Neural cell (in vitro differentiated cells): ENCODE measurements around the gene DAZAP1. TPM values are rescaled to one million over a fixed set of nuclear protein-coding genes. Genes with fewer than 3 reads are reported as not detected.

ENCODE experiments used
- H2AFZ ChIP-seq: fragments of 200-600, 300-800 bp; sonication (generic), shearing (Covaris generic); 2 replicates; pipeline ENCODE4 v1.6.0; 2014; ENCODE audit warnings: low read depth, mild to moderate bottlenecking, antibody characterized with exemption, low read length, moderate library complexity
- H3F3A ChIP-seq: fragments of 200-600 bp; shearing (Covaris generic); 2 replicates; pipeline ENCODE4 v1.6.1; 2016; ENCODE audit warnings: mild to moderate bottlenecking, moderate library complexity, mixed read lengths, antibody characterized with exemption, low read length; ENCODE audit not compliant: insufficient read depth, poor library complexity, severe bottlenecking
- H3K27ac ChIP-seq: fragments of 200-600, 300-800 bp; sonication (generic), shearing (Covaris generic); 2 replicates; pipeline ENCODE4 v1.5.1; 2014; ENCODE audit warnings: mild to moderate bottlenecking, low read length, moderate library complexity
- H3K27me3 ChIP-seq: fragments of 300-800, 200-600 bp; sonication (generic), shearing (Covaris generic); 2 replicates; pipeline ENCODE4 v1.6.0; 2014; ENCODE audit warnings: mild to moderate bottlenecking, low read depth, low read length, moderate library complexity; ENCODE audit not compliant: insufficient read depth
- H3K36me3 ChIP-seq: fragments of 300-800, 200-600 bp; sonication (generic), shearing (Covaris generic); 2 replicates; pipeline ENCODE4 v1.5.1; 2014; ENCODE audit warnings: mild to moderate bottlenecking, antibody characterized with exemption, low read length, moderate library complexity; ENCODE audit not compliant: insufficient read depth
- H3K4me2 ChIP-seq: fragments of 300-800, 200-600 bp; sonication (generic), shearing (Covaris generic); 2 replicates; pipeline ENCODE4 v1.6.0; 2014; ENCODE audit warnings: mild to moderate bottlenecking, low read length
- H3K4me3 ChIP-seq: fragments of 300-800, 200-600 bp; sonication (generic), shearing (Covaris generic); 2 replicates; pipeline ENCODE4 v1.5.1; 2014; ENCODE audit warnings: mild to moderate bottlenecking, low read length, moderate library complexity
- H3K79me2 ChIP-seq: fragments of 200-600 bp; shearing (Covaris generic); replicated peaks from 2 replicates; pipeline ENCODE4 v1.6.0; 2014; ENCODE audit warnings: mild to moderate bottlenecking, low read length, moderate library complexity; ENCODE audit not compliant: insufficient read depth
- H3K9ac ChIP-seq: fragments of 300-800, 200-600 bp; sonication (generic), shearing (Covaris generic); 2 replicates; pipeline ENCODE4 v1.6.1; 2016; ENCODE audit warnings: mild to moderate bottlenecking, low read length, mixed read lengths
- H3K9me2 ChIP-seq: fragments of 200-600 bp; shearing (Covaris generic); 2 replicates; pipeline ENCODE4 v1.6.1; 2016; ENCODE audit warnings: mild to moderate bottlenecking, low read length, mixed read lengths; ENCODE audit not compliant: insufficient read depth
- H3K9me3 ChIP-seq: fragments of 200-600, 300-800 bp; sonication (generic), shearing (Covaris generic); 2 replicates; pipeline ENCODE4 v1.6.1; 2016; ENCODE audit warnings: mild to moderate bottlenecking, mixed run types, low read length, moderate library complexity, mixed read lengths
- H4K20me1 ChIP-seq: fragments of 200-600 bp; shearing (Covaris generic); 2 replicates; pipeline ENCODE4 v1.6.1; 2016; ENCODE audit warnings: mild to moderate bottlenecking, mixed run types; ENCODE audit not compliant: insufficient read depth
- EP300 ChIP-seq: fragments of 450-650 bp; conservative IDR thresholded peaks from 2 replicates; pipeline ENCODE4 v1.6.1; 2014; ENCODE audit warnings: antibody characterized with exemption, mild to moderate bottlenecking, moderate library complexity; ENCODE audit not compliant: poor library complexity, severe bottlenecking
- EZH2 ChIP-seq: fragments of 200-600, 300-800 bp; shearing (Covaris generic), sonication (generic); IDR thresholded peaks from 2 replicates; pipeline ENCODE4 v1.6.1; 2014; ENCODE audit warnings: antibody characterized with exemption, low read length, borderline replicate concordance, mild to moderate bottlenecking; ENCODE audit not compliant: insufficient read depth, poor library complexity, severe bottlenecking
- MXI1 ChIP-seq: fragments of 450-650 bp; conservative IDR thresholded peaks from 2 replicates; pipeline ENCODE4 v1.6.1; 2014; ENCODE audit warnings: antibody characterized with exemption, mild to moderate bottlenecking; ENCODE audit not compliant: poor library complexity, severe bottlenecking
- POLR2AphosphoS5 ChIP-seq: IDR thresholded peaks from 2 replicates; pipeline ENCODE4 v1.6.1; 2012
- RAD21 ChIP-seq: fragments of 450-650 bp; conservative IDR thresholded peaks from 2 replicates; pipeline ENCODE4 v1.6.1; 2014; ENCODE audit warnings: antibody characterized with exemption, mild to moderate bottlenecking, moderate library complexity
- SMC3 ChIP-seq: fragments of 450-650 bp; conservative IDR thresholded peaks from 2 replicates; pipeline ENCODE4 v1.6.1; 2014; ENCODE audit warnings: antibody characterized with exemption, mild to moderate bottlenecking, moderate library complexity; ENCODE audit not compliant: poor library complexity
- TAF1 ChIP-seq: IDR thresholded peaks from 2 replicates; pipeline ENCODE4 v1.6.1; 2012; ENCODE audit warnings: low read depth
- polyA plus RNA-seq: library from polyadenylated mRNA; depleted of rRNA; stranded (reverse); fragments of >200 nt; gene quantifications from 2 replicates; pipeline ENCODE4 v1.2.3, GENCODE V29; 2014
- TF ChIP-seq, protein P1 (sequence below): fragments of 450-650 bp; IDR thresholded peaks from 2 replicates; pipeline ENCODE4 v1.5.1; 2014; ENCODE audit warnings: antibody characterized with exemption, mild to moderate bottlenecking, moderate library complexity; ENCODE audit not compliant: poor library complexity, severe bottlenecking
- TF ChIP-seq, protein P2 (sequence below): IDR thresholded peaks from 2 replicates; pipeline ENCODE4 v1.6.1; 2012; ENCODE audit warnings: borderline replicate concordance

Gene DAZAP1
- polyA plus RNA-seq, 1 donor from 2014 or later: 60.5 TPM

DNA sequence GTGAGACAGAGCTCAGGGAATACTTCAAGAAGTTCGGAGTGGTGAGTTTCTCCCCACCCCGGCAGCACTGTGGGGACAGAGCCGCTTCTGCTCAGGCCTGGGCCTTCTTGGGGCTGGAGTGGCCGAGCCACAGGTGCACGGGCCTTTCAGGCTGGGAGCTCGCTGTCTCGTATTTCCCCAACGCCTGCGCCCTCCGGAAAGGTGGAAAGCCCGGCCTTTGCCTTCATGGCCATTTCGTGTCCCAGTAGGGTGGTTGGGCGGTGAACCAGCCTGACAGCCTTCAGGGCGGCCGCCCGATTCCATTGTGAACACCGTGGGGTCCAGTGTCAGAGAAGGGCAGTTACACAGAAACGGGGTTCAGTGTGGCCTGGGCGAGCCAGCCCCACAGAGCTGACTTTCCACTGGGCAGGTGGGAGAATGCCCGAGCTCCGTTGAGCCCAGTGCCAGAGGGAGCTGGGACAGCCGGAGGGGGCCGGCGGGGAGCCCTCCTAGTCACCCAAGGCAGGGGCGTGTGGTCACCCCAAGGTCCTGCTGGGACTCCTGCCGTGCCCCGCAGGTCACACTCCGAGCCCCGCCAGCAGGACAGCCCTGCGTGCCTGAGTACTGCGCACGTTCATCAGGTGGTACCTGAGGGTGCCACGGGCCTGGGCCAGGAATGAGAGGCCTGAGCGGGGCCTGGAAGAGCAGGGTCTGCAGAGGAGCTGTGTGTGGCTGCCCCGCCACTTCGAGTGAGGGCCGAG is 14.0 kb downstream of the DAZAP1 start:
- H3K27me3 ChIP-seq: no peaks in the 10 kb centered on the region
- H3K36me3 ChIP-seq: no peaks in the 10 kb centered on the region

DNA sequence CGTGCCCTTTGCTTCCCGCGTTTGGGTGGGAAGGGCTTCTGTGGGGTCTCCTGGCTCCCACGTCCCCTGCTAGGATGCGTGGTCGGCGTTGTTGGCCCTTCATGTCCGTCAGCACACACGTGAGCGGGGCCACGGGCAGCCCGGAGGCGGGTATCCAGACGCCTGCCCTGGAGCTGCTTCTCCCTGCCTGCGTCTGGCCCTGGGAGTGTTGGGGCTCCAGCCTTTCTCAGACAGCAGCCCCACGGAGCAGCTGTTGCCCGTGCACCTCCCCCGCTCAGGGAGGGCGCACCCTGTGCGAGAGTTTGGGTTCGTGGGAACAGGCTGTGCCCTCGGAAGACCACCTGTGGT is 14.5 kb downstream of the DAZAP1 start:
- no peak overlapping the region for H3K4me3 ChIP-seq
- H3K9ac ChIP-seq: no peak overlapping the region
- no peak overlapping the region for H3K4me2 ChIP-seq
- TF ChIP-seq SMC3: no peak
- no peak for TF ChIP-seq EP300
- TF ChIP-seq RAD21: no peak
- TF ChIP-seq, protein P1, sequence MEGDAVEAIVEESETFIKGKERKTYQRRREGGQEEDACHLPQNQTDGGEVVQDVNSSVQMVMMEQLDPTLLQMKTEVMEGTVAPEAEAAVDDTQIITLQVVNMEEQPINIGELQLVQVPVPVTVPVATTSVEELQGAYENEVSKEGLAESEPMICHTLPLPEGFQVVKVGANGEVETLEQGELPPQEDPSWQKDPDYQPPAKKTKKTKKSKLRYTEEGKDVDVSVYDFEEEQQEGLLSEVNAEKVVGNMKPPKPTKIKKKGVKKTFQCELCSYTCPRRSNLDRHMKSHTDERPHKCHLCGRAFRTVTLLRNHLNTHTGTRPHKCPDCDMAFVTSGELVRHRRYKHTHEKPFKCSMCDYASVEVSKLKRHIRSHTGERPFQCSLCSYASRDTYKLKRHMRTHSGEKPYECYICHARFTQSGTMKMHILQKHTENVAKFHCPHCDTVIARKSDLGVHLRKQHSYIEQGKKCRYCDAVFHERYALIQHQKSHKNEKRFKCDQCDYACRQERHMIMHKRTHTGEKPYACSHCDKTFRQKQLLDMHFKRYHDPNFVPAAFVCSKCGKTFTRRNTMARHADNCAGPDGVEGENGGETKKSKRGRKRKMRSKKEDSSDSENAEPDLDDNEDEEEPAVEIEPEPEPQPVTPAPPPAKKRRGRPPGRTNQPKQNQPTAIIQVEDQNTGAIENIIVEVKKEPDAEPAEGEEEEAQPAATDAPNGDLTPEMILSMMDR: no peak
- TF ChIP-seq, protein P2, sequence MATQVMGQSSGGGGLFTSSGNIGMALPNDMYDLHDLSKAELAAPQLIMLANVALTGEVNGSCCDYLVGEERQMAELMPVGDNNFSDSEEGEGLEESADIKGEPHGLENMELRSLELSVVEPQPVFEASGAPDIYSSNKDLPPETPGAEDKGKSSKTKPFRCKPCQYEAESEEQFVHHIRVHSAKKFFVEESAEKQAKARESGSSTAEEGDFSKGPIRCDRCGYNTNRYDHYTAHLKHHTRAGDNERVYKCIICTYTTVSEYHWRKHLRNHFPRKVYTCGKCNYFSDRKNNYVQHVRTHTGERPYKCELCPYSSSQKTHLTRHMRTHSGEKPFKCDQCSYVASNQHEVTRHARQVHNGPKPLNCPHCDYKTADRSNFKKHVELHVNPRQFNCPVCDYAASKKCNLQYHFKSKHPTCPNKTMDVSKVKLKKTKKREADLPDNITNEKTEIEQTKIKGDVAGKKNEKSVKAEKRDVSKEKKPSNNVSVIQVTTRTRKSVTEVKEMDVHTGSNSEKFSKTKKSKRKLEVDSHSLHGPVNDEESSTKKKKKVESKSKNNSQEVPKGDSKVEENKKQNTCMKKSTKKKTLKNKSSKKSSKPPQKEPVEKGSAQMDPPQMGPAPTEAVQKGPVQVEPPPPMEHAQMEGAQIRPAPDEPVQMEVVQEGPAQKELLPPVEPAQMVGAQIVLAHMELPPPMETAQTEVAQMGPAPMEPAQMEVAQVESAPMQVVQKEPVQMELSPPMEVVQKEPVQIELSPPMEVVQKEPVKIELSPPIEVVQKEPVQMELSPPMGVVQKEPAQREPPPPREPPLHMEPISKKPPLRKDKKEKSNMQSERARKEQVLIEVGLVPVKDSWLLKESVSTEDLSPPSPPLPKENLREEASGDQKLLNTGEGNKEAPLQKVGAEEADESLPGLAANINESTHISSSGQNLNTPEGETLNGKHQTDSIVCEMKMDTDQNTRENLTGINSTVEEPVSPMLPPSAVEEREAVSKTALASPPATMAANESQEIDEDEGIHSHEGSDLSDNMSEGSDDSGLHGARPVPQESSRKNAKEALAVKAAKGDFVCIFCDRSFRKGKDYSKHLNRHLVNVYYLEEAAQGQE: no peak
- TF ChIP-seq EZH2: no peak
- TF ChIP-seq POLR2AphosphoS5: no peak
- TF ChIP-seq MXI1: no peak
- no peak for TF ChIP-seq TAF1
- H3K9me3 ChIP-seq: no peaks in the 10 kb centered on the region
- H2AFZ ChIP-seq: no peak overlapping the region
- no peak overlapping the region for H3K27ac ChIP-seq
- H3F3A ChIP-seq: no peaks in the 10 kb centered on the region
- no peaks in the 10 kb centered on the region for H3K27me3 ChIP-seq
- no peaks in the 10 kb centered on the region for H3K9me2 ChIP-seq
- no peaks in the 10 kb centered on the region for H3K36me3 ChIP-seq
- H4K20me1 ChIP-seq: no peaks in the 10 kb centered on the region
- peaks cover 10% of the 10 kb centered on the region for H3K79me2 ChIP-seq

More for the DNA sequence above, 14.0 kb downstream of the DAZAP1 start:
- Histone ChIP-seq H4K20me1 (no peaks in the 10 kb centered on the region), H3K27ac (no peak overlapping the region), H3K9ac (no peak overlapping the region), H3K4me3 (no peak overlapping the region), H3K79me2 (peaks cover 16% of the 10 kb centered on the region), H2AFZ (no peak overlapping the region), H3K9me2 (no peaks in the 10 kb centered on the region), H3K4me2 (no peak overlapping the region), H3F3A (no peaks in the 10 kb centered on the region), H3K9me3 (no peaks in the 10 kb centered on the region)
- TF ChIP-seq, protein P2: no peak
- no peak for TF ChIP-seq TAF1
- TF ChIP-seq POLR2AphosphoS5: no peak
- no peak for TF ChIP-seq SMC3
- TF ChIP-seq RAD21: no peak
- TF ChIP-seq, protein P1: no peak
- no peak for TF ChIP-seq EP300
- no peak for TF ChIP-seq MXI1
- TF ChIP-seq EZH2: no peak
